Activated CD8-positive, alpha-beta memory T cell treated with anti-CD3 and anti-CD28 coated beads, Interleukin-2, amount 50 U/mL, for 1 hour (primary cell): ENCODE measurements around the gene TEF.
"Not testable (repeated sequence)": the region's sequence is repeated elsewhere in the genome, so short reads cannot be mapped to it uniquely, and the experiment has no call there.

Experiments
- DNase-seq: peaks from one replicate; pipeline ENCODE4 v3.0.0-alpha.2; 2020; ENCODE audit errors: extremely low read depth

The TEF gene

DNA sequence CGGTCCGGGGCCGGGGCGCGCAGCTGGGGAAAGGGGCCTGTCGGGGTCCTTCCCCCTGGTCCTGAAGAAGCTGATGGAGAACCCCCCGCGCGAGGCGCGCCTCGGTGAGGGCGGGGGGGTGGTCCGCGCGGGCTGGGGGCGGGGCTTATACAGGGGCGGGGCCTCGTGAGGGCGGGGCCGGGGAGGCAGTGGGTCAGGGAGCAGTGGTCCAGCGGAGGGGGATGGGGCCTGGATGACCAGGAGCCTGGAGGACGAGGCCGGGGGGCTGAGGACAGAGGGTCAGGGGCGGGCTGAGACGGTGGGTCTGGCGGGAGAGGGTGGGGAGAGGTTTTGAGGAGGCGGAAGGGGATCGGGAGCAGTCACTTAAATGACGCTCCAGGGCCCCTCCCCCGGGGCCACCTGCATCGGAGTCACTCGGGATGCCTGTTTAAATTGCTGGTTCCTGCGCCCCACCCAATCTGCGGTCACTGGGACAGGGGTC, 396 bp downstream of the TEF start:
- no peak for DNase-seq

DNA sequence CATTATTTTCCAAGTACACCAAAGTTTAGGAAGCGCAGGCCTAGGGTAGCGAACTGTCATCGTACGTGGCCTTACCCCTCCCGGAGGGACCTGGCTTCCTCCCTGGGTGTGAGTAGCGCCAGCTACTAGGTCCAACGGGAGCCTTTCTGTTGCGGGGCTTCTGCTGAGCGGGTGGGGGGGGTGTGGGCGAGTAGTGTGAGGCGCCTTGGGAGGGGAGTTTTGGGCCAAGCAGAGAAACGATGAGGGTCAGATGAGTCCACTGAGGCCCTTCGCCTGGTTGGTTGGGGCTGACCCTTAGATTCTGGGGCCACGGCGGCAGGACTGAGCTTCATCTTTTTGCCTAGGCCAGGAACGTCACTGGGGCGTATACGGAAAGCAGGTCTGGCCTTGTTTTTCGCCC, 868 bp downstream of the TEF start:
- DNase-seq: no peak

DNA sequence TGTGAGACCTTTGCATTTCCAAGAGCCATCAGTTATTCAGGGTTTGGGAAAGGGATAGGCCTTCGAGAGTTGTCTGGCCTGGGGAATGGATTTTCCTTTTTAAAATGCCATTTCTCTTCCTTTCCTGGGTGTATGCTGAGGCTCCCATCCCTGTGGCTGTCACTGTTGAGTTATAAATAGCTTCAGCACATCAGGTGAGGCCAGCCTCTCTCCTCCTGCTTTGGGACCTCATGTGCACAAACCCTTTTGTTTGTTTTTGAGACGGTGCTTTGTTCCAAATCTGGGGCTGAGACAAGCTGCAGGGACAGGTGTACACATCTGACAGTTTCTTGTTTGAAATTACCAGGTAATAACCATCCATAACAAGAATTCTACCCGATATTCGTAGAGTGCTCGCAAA, 1.3 kb downstream of the TEF start:
- no peak for DNase-seq

DNA sequence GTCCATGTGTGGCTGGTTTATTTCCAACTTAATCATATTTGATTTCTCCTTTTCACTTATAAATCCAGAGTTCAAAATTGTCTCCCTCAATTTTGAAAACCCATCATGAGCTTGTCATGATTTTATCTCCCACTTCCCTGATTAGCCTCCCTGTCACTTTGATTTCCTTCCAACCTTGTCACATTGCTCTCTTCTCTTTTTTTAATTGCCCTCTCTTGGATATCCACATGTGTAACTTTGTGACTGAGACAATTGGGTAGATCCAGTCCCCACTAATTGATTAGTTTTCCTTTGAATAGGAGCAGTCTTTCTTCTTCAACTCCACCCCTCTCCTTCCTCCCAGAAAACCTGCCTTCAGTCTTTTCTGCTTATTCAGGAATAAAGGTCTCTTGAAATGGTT, 2.4 kb downstream of the TEF start:
- no peak for DNase-seq

DNA sequence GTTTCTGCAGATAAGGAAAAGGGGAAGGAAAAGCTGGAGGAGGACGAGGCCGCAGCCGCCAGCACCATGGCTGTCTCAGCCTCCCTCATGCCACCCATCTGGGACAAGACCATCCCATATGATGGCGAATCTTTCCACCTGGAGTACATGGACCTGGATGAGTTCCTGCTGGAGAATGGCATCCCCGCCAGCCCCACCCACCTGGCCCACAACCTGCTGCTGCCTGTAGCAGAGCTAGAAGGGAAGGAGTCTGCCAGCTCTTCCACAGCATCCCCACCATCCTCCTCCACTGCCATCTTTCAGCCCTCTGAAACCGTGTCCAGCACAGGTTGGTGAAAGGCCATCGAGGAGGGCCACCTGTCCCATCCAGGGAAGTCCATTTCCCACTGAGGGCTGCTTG, 5.6 kb downstream of the TEF start:
- DNase-seq: no peak

DNA sequence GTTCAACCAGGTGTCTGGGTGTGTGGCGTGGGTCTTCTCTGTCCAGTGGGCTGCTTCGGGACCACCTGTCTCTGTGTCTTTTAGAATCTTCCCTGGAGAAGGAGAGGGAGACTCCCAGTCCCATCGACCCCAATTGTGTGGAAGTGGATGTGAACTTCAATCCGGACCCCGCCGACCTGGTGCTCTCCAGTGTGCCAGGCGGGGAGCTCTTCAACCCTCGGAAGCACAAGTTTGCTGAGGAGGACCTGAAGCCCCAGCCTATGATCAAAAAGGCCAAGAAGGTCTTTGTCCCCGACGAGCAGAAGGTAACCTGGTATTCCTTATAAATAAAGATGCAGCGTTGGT, 12.2 kb downstream of the TEF start:
- DNase-seq: no peak

DNA sequence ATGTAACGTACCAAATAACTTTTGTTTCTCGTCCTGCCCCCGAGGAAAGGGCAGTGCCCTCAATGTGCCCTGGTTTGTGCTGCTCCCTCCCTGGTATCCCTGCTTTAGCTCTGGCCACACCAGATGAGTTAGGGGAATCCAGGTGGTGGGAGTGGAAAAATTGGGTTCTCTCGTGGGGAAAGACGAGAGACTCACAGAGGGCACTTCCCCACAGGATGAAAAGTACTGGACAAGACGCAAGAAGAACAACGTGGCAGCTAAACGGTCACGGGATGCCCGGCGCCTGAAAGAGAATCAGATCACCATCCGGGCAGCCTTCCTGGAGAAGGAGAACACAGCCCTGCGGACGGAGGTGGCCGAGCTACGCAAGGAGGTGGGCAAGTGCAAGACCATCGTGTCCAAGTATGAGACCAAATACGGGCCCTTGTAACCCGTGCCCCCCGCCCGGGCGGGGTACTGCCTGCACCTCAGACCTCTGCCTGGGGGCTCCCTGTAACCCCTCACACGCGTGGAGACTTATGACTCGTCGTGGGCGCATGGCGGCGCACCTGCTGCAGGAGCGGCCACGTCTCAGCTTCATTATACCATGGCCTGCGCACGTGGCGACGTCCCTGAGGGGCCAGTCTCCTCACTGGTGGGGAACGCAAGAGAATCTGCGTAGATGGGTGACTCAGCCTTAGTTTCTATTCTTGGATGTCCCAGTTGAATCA, 13.9 kb downstream of the TEF start:
- no peak for DNase-seq

DNA sequence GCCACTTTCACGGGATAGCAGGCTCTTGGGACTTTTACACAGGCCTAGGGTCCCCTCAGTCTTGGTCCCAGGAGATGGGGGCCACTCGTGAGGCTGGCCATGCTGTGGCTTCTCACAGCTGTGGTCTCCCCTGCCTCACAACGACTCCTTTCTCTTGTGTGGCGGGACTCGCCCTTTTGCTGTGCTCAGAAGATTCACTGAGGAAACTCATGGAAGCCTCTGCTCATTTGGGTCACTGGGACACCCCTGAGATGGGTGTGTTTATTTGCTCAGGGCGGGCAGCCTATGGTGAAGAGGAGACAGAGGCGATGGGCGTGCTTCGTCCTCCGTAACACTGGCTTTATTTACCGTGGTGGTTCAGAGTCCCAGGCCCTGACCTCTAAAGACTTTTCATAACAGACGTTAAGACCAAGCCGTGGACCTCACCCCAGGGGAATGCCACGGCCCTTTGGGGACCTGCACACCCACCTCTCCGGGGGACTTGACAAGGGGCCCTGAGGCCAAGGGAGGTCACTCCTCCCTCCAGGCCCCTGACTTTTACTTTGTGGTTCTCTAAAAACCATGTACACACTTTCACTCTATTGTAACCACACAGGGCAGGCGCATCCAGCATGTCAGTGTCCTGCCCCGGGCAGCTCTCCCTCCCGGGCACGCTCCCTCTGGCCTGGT, 15.5 kb downstream of the TEF start:
- DNase-seq: no peak

DNA sequence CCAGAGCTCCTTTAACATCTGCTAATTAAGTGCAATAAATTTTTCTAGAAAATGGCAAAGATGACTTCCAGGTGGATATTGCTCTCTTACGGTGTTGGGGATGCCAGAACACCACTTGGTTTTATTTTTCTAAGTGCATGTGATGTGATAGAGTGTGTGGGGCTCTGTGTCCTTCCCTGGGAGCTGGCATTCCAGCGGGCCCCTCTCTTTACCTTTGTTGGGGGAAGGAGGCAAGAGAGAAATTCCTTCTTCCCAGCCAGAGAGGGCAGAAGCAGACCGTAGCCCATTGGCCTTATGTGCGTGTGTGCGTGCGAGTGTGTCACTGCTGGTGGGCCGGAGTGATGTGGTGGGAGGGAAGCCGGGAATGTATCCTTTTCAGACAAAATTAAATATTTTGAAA, 17.2 kb downstream of the TEF start:
- DNase-seq: no peak

DNA sequence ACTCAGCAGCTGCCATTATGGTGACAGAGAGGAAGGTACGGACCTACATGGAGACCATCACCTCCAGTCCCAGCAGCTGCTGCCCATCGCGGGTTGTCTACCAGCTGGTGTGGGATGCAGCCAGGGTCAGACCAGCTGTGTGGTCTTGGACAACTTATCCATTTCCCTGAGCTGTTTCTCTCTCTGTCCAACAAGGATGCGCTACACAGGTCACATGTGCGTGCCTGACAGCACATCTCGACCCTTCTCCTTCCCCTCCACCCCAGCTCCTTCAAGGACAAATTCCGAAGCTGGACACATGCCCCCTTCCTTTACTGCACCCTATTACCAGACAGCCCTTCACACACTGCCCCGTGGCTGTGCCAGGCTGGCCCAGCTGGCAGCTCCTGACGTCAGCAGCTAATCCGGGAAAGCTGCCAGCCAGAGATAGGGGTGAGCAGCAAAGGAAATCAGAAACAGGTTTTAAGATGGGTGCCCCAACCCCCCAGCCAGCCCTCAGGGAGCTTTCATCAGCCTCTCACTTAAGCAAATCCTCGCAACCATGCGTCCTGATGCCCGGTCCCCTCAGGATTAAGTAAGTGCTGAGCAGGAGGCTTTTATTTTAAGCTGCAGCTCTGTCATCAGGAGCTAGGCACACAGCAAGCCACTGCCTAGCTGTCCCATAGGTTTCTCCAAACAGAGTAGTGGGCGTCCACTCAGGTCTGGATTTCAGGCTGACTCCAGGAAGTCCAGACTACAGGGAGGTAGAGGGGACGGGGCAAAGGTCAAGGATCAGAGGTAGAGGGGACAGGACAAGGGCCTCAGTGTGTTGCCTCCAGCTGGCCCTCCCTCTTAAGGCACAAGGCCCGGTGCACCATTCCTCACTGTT, 20.3 kb downstream of the TEF start:
- DNase-seq: no peak

DNA sequence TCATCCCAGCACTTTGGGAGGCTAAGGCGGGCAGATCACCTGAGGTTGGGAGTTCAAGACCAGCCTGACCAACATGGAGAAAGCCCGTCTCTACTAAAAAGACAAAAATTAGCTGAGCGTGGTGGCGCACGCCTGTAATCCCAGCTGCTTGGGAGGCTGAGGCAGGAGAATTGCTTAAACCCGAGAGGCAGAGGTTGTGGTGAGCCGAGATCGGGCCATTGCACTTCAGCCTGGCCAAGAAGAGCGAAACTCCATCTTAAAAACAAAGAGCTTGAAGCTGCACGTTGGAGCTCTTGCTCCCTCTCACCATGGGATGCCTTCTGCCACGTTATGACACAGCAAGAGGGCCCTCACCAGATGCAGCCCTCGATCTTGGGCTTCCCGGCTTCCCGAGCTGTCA, 21.1 kb downstream of the TEF start:
- DNase-seq: not testable (repeated sequence)

DNA sequence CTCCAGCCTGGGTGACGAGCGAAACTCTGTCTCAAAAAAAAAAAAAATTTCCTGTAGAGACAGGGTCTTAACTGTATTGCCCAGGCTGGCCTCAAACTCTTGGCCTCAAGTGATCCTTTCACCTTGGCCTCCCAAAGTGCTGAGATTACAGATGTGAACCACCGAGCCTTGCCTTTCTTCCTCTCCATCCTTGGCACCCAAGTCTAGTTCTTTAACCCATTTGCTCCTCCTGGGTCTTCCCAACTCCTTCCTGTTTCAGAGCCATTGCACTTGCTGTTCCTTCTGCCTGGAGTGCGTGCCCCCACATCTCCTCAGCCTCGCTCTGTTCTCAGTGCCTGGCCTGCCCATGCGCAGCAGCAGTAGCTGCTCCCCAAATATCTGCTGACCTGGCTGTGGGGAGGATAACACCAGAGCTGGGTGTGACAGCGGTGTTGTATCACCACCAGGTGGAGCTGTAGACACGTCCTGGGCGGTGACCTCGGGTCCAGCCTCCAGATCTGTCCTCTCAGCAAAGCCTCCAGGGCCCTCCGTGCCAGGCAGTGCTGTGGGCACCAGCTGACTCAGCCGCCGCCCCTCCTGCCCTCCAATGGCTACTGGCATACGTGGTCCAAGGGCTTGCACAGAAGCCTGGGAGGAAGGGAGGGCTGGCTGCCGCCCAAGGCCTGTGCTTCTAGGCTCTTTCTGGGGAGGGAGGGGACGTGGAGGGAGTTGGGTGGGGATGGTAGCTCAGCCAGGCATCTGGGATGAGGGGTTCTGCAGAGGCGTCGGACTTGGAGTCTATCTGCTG, 22.0 kb downstream of the TEF start:
- peak; percentile 70 for DNase-seq

DNA sequence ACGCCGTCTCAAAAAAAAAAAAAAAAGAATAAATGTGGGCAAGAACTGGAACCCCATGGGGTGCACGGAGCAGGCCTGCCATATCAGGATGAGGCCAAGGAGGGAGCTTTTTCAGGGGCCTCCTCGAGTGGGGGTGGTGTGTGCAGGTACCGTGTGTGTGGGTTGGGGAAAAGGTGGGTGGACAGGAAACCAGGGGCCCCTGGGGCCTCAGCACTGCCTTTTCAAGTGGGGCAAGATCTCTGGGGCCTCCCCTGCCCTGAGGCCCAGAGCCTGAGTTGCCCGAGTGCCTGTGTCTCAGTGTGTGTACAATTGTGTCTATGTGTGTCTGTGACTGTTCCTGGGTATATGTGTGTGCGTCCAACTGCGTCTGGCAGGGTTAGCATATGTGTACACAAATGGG, 23.8 kb downstream of the TEF start:
- no peak for DNase-seq

DNA sequence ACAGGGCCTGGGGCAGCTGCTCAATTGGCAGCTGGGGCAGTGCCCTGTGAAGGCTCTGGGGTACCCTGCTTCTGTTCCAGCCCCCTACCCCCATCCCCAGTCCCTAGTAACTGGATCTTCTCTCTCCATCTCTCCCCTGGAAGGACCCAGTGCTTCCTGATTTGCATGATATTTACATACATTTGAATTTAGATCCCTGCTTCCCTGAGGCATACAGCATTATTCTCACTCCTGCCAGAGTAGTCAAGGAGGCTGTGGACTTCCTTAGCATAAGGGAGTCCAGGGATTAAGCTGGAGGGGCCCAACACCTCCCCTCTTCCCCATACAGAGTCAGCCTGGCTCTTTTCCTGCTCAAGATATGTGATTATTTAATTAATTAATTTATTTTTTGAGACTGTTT, 24.7 kb downstream of the TEF start:
- DNase-seq: no peak

DNA sequence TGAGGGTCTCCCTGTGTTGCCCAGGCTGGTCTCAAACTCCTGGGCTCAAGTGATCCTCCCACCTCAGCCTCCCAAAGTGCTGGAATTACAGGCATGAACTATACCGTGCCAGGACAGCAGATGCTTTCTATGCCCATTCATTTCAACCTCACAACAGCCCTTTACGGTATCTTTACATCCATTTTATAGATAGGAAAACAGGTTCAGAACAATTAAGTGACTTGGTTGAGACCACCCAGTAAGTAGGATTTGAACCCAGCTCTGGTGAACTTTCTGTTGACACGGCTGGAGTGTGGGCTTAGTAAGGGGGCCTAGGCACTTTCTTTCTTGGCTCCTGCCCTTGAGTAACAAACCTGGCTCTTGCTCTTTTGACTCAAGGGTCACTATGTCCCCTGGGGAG, 25.7 kb downstream of the TEF start:
- no peak for DNase-seq

DNA sequence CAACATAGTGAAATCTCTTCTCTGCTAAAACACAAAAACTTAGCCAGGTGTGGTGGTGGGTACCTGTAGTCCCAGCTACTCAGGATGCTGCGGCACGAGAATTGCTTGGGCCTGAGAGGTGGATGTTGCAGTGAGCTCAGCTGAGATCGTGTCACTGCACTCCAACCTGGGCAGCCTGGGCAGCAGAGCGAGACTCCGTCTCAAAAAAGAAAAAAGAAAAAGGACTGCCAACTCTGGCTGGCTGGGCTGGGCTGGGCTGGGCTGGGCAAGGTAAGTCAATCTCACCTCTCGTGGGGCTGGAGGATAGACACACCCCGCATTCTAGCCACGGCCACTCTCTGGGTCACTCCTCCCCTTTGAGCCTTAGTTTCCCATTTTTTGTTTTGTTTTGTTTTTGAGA, 26.9 kb downstream of the TEF start:
- DNase-seq: no peak

DNA sequence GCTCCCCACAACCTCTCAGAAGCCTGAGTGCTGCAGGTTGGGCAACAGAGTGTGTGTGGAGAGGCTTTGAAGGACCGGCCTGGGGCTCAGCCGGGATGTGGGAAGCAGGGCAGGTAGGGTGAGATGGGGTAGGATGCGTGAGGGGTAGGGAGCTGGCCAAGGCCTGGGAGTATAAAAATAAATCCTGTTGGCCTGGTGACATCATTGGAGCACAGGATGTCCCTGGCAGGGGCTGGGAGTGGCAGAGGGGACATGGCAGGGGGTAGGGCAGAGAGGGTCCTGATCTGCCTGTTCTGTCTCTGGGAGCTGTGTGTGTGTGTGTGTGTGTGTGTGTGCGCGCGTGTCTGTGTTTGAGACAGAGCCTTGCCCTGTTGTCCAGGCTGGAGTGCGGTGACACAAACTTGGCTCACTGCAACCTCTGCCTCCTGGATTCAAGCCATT, 28.6 kb downstream of the TEF start:
- no peak for DNase-seq

DNA sequence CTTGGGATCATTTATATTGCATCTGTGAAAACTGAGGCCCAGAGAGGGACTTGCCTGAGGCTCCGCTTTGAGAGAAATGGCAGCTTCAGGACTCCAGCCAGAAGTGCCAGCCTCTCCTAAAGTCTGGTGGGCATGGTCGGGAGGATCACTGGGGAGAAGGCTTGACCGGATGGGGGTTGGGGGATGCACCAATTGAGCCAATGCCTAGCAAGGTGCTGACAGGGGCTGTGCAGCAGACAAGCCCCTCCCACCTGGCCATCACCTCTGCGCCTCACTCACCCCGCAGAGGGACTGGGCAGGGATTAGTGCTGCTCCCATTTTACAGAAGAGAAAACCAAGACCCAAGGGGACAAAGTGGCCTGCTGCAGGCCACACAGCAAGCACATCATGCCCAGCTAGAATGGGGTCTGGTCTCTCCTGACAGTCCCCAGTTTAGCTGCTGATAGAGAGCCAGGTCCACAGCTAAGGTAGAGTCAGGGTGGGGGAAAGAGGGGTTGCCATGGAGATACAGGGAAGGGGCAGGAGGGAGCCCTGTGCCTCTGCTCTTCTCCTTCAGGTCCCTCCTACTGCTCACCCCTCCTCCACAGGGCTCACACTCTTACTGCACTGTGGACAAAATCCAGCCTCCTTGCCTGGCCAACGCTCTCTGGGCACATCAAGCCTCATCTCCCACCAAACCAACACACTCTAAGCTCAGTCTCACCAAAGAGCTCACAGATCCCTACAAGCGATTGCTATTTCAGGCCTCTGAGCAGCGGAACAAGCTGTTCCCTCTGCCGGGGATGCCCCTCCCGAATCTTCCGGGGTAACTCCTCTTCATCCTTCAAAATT, 29.5 kb downstream of the TEF start:
- no peak for DNase-seq

DNA sequence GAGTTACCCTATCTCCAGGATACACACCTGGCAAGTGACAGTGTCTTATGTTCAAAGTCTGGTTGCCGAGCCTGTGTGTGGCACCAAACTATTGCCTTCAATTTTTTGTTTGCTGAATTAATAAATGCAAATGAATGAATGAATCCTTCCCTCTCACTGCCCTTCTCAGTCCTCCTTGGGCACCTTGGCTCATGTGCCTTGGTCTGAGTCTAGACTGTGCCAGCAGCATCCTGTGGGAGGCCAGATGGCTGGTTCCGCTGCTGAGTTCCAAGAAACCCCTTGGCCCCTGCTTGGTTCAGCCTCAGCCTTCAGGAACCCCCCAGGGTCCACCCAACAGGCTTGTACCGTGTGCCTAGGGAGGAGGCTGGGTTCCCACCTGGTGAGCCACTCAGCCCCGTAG, 33.8 kb downstream of the TEF start:
- DNase-seq: no peak

DNA sequence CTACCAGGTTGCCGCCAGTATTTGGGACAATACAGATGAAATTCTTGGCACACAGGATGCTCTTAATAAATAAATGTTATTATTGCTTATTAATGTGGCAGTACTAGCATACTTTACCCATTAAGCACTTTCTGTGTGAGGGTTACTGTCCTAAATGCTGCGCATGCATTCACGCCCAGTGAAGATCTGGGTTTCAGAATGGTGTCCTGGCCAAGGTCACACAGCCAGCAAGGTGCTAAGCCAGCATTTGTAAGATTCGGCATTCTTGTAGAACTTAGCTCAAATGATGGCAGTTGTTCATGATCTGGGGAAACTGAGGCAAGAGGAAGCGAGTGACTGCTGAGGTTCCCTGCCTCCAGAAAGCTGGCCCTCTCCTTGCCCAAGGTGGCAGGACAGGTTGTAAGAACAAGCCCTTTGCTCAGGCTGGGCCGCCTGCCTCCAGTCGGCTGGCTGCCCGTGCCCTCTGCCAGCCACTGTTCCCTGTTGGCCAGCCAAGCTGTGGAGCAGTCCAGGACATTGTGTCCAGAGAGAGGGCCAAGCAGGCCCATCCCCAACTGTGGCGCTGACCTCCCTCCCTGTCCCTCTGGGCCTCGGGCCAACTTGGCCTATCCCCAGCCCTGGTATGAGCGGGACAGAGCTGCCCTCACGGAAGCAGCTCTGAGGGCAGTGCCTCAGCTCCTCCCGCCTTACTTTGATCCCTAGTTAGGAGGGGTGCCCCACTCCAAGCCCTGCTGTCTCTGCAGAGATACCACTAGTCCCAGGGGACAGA, 36.1 kb downstream of the TEF start:
- no peak for DNase-seq
